H1 (cell line): ENCODE measurements around the gene PDCD6IP. TPM values are rescaled to one million over a fixed set of nuclear protein-coding genes. Genes with fewer than 3 reads are reported as not detected.

Experiments
- E2F6 ChIP-seq: IDR thresholded peaks from 2 replicates; pipeline ENCODE4 v1.6.1; 2012; ENCODE audit warnings: inconsistent platforms
- MAFK ChIP-seq: IDR thresholded peaks from 2 replicates; pipeline ENCODE4 v1.6.1; 2012; ENCODE audit warnings: low read depth, mild to moderate bottlenecking, improper control_type of control experiment, low read length
- SP1 ChIP-seq: IDR thresholded peaks from 2 replicates; pipeline ENCODE4 v1.6.1; 2011; ENCODE audit warnings: low read depth, low read length
- SP2 ChIP-seq: IDR thresholded peaks from 2 replicates; pipeline ENCODE4 v1.6.1; 2012; ENCODE audit warnings: mild to moderate bottlenecking, low read length, inconsistent platforms
- polyA plus RNA-seq, 7 experiments: library from polyadenylated mRNA; depleted of rRNA in 3 of 7; stranded (reverse) in 5 of 7; unstranded in 2 of 7; fragments of >200 nt in 5 of 7; fragments of 200-250 nt in 2 of 7; gene quantifications; 1 replicate in 5 of 7; 2 replicates in 1 of 7; 4 replicates in 1 of 7; pipeline versions ENCODE4 v1.2.1 to v1.2.3, GENCODE V29; 2011 to 2013; ENCODE audit warnings: missing spikeins in 2 of 7, mixed read lengths in 2 of 7
- total RNA-seq: library from RNA; stranded (reverse); fragmentation: NEBNext Ultra II Directional; extraction: Animal tissue kit (Norgen Biotek cat#: 25700); gene quantifications from 2 replicates; pipeline ENCODE4 v1.2.1, GENCODE V29; 2021

Gene PDCD6IP
- total and polyA plus RNA-seq, 2 of the 8 experiments (the other 6 are each of a cell fraction or from before 2014, with no cell fraction given) = 61.7 to 155 TPM

- TF ChIP-seq E2F6 (no peak), MAFK (no peak), SP1 (no peak), SP2 (no peak)
These were observed 109.9 kb downstream of the PDCD6IP start (continued) for GRCh38 chr3:33908250-33908851.
